Measurements from ENCODE around the gene KIAA1755. TPM values are rescaled to one million over a fixed set of nuclear protein-coding genes. Genes with fewer than 3 reads are reported as not detected.

The KIAA1755 gene
- total and polyA plus RNA-seq, 10 of the 15 experiments (the other 5 are each of a cell fraction or from before 2014, with no cell fraction given) = not detected

DNA sequence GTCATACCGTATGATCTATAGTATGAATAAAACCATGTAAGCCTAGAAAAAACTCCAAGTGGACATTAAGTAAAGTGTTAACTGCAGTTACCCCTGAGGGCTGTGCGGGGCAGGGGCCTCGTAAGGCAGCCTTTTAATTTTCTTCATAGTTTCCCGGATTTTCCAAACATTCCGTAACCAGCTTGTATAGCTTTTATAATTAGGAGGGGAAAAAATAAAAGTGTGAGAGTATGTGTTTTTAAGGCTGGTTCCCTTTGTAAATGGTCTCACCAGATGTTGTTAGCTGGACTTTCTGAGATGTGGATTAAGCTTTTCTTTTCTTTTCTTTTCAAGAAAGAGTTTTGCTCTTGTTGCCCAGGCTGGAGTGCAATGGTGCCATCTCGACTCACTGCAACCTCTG, 7.0 kb downstream of the KIAA1755 start:
- H3K9me3 ChIP-seq (replicated peaks; ENCODE audit: control insufficient read depth, insufficient read depth, low read length) = no peaks in the 10 kb centered on the region
- no peak for DNase-seq (ENCODE audit: low read depth, low spot score)
- no peak for FAIRE-seq
- H3K27ac ChIP-seq (ENCODE audit: control insufficient read depth, insufficient read depth) = no peak overlapping the region
- SMC1A ChIA-PET (ENCODE audit: uncharacterized antibody, unreplicated experiment) = no interaction called here
- H4K20me1 ChIP-seq (ENCODE audit: control insufficient read depth, insufficient read depth) = no peaks in the 10 kb centered on the region
- no peaks in the 10 kb centered on the region; a peak in 1 of 4 replicates for H3K27me3 ChIP-seq (replicated peaks in 1 of 2; ENCODE audit: control insufficient read depth in 2 of 2, insufficient read depth in 2 of 2, low read length in 1 of 2)
- in situ Hi-C loops (cut with MboI) (no loop called here), intact Hi-C loops (cut with micrococcal nuclease; ENCODE audit: unreplicated experiment) (no loop called here)
- H3K4me3 ChIP-seq = no peak overlapping the region
- H3K9ac ChIP-seq (ENCODE audit: control insufficient read depth, insufficient read depth, low read length) = no peak overlapping the region
- H3K36me3 ChIP-seq (ENCODE audit: control insufficient read depth in 2 of 2, insufficient read depth in 2 of 2, low read length in 1 of 2) = no peaks in the 10 kb centered on the region
- CTCF ChIA-PET = no interaction called here
- H2AFZ ChIP-seq (ENCODE audit: control insufficient read depth, low read depth, low read length) = no peak overlapping the region
- H3K4me2 ChIP-seq (ENCODE audit: control insufficient read depth, insufficient read depth) = no peak overlapping the region
- TF ChIP-seq, protein P1, sequence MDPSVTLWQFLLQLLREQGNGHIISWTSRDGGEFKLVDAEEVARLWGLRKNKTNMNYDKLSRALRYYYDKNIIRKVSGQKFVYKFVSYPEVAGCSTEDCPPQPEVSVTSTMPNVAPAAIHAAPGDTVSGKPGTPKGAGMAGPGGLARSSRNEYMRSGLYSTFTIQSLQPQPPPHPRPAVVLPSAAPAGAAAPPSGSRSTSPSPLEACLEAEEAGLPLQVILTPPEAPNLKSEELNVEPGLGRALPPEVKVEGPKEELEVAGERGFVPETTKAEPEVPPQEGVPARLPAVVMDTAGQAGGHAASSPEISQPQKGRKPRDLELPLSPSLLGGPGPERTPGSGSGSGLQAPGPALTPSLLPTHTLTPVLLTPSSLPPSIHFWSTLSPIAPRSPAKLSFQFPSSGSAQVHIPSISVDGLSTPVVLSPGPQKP (IDR thresholded peaks at IDR 0.05; ENCODE audit: low read depth, low read length) = no peak
- TF ChIP-seq, protein P2, sequence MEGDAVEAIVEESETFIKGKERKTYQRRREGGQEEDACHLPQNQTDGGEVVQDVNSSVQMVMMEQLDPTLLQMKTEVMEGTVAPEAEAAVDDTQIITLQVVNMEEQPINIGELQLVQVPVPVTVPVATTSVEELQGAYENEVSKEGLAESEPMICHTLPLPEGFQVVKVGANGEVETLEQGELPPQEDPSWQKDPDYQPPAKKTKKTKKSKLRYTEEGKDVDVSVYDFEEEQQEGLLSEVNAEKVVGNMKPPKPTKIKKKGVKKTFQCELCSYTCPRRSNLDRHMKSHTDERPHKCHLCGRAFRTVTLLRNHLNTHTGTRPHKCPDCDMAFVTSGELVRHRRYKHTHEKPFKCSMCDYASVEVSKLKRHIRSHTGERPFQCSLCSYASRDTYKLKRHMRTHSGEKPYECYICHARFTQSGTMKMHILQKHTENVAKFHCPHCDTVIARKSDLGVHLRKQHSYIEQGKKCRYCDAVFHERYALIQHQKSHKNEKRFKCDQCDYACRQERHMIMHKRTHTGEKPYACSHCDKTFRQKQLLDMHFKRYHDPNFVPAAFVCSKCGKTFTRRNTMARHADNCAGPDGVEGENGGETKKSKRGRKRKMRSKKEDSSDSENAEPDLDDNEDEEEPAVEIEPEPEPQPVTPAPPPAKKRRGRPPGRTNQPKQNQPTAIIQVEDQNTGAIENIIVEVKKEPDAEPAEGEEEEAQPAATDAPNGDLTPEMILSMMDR (IDR thresholded peaks at IDR 0.05 in 2 of 3, conservative IDR thresholded peaks at IDR 0.05 in 1 of 3; ENCODE audit: control insufficient read depth in 2 of 3, extremely low read depth in 1 of 3, insufficient read depth in 1 of 3, low read depth in 3 of 3, low read length in 3 of 3) = no peak
- TF ChIP-seq, protein P3, sequence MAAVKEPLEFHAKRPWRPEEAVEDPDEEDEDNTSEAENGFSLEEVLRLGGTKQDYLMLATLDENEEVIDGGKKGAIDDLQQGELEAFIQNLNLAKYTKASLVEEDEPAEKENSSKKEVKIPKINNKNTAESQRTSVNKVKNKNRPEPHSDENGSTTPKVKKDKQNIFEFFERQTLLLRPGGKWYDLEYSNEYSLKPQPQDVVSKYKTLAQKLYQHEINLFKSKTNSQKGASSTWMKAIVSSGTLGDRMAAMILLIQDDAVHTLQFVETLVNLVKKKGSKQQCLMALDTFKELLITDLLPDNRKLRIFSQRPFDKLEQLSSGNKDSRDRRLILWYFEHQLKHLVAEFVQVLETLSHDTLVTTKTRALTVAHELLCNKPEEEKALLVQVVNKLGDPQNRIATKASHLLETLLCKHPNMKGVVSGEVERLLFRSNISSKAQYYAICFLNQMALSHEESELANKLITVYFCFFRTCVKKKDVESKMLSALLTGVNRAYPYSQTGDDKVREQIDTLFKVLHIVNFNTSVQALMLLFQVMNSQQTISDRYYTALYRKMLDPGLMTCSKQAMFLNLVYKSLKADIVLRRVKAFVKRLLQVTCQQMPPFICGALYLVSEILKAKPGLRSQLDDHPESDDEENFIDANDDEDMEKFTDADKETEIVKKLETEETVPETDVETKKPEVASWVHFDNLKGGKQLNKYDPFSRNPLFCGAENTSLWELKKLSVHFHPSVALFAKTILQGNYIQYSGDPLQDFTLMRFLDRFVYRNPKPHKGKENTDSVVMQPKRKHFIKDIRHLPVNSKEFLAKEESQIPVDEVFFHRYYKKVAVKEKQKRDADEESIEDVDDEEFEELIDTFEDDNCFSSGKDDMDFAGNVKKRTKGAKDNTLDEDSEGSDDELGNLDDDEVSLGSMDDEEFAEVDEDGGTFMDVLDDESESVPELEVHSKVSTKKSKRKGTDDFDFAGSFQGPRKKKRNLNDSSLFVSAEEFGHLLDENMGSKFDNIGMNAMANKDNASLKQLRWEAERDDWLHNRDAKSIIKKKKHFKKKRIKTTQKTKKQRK (IDR thresholded peaks at IDR 0.05; ENCODE audit: low read depth, low read length) = no peak
- TF ChIP-seq ESRRA (IDR thresholded peaks at IDR 0.05; ENCODE audit: low read length) = no peak
- 62% methylated on average over 6 of the region's 6 CpGs for WGBS (ENCODE audit: insufficient coverage, insufficient replicate concordance, low lambda C conversion rate, missing lambda C conversion rate)
- BruUV-seq (replicated peaks) = no TSS peak
- no peaks in the 10 kb centered on the region for H3K79me2 ChIP-seq (ENCODE audit: control insufficient read depth, insufficient read depth, low read length)
- ATAC-seq = no peak
- RAD21 ChIA-PET (ENCODE audit: unreplicated experiment) = interaction anchor here (0.6 kb wide), 1 partner anchor 100 kb away, joined by 5 read pairs; no protein-coding TSS in a partner anchor
- H3K4me1 ChIP-seq (ENCODE audit: control insufficient read depth, insufficient read depth, low read length) = no peaks in the 10 kb centered on the region
- POLR2A ChIA-PET = no interaction called here

Data from GM12878 (cell line).